ENCODE measurements around the gene GNB1L.

GRCh38 chr22:19814428-19814827 is 40.2 kb downstream of the GNB1L start:
- TF ChIP-seq SMC3 (conservative IDR thresholded peaks at IDR 0.05; ENCODE audit: poor library complexity) (no peak), REST (IDR thresholded peaks at IDR 0.05; ENCODE audit: borderline replicate concordance) (no peak), CTCF (IDR thresholded peaks at IDR 0.05; ENCODE audit: poor library complexity, severe bottlenecking) (no peak), POLR2AphosphoS5 (IDR thresholded peaks at IDR 0.05) (no peak), RAD21 (conservative IDR thresholded peaks at IDR 0.05) (no peak), EZH2 (IDR thresholded peaks at IDR 0.05; ENCODE audit: borderline replicate concordance, insufficient read depth, low read length, poor library complexity, severe bottlenecking) (no peak), MXI1 (conservative IDR thresholded peaks at IDR 0.05; ENCODE audit: poor library complexity, severe bottlenecking) (no peak)
